HG02970 (cell line): ENCODE results near the gene CBFA2T2.
"Not testable (repeated sequence)": the region's sequence is repeated elsewhere in the genome, so short reads cannot be mapped to it uniquely, and the experiment has no call there.

Experiments
- ATAC-seq: cut with Tn5 transposase; IDR thresholded peaks from one replicate; pipeline ENCODE4 v1.9.1; 2021; ENCODE audit warnings: mild to moderate bottlenecking, moderate library complexity, moderate number of reproducible peaks; ENCODE audit not compliant: unreplicated experiment, low FRiP score

The CBFA2T2 gene

DNA sequence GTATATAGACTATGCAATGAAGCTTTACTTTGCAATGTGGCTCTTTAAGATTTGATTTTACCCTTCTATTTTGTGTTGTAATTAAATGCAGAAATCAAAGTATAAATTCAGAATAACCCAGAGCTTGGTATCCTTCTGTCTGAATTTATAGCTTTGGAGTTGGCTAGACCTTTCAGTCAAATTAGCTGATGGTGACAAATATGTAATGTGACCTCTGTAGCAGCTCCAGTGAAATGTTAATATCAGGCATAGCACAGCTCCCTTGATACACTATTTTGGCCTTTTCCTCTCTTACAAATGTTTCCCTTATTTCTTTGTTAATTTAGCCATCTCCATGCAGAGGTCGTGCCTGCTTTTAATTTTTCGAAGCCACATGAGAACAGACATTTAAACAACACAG is 11.1 kb downstream of the CBFA2T2 start:
- ATAC-seq, result no peak

DNA sequence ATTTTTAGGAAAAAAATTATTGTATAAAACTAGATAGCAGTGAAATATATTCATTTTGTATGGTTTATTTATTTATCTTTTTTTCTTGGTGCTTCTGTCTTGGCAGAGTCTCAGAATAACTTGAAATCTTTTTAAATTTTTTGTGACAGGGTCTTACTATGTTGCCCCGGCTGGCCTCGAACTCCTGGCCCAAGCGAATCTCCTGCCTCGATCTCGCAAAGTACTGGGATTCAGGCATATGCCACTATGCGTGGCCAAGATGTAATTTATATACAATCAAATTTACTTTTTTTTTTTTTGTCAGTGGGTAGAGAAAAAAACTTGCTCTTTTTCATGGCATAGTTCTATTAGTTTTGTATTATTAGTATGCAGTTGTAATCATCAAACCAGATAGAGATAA is 13.7 kb downstream of the CBFA2T2 start:
- ATAC-seq, result no peak

DNA sequence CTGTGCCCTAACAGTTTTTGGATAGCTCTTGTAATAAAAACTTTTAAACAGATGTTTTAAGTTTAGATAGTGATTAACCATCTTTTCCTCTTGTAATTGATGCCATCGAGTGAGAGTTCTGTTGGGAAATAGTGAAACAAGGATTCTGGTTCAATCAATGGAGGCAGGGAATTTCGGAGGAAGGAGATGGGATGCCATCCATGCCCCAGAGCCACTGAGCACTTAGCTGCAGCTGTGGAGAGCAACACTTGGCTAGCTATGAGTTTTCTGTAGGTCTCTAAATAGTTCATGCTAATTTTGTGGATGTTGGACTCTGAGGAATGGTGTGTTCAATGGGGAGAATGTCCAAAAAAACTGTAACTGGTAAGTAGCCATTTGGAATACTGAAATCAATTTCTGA is 16.7 kb downstream of the CBFA2T2 start:
- no peak for ATAC-seq

DNA sequence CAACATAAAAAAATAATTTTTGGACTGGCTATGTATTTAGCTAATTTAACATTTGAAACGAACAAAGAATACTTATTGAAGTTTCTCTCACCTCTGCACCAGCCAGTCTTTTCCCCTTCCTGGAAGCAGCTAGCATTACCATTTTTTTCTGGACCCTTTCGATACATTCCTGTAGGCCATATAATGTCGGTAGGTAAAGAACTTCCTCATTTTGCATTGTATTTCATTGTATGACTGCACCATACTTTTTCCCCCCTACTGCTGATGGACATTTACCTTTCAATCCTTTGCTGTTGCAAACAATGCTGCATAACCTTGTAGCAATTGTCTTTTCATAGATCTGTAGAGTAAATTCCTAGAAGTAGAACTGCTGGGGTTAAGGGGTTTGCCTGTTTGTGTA is 17.6 kb downstream of the CBFA2T2 start:
- ATAC-seq, result no peak

DNA sequence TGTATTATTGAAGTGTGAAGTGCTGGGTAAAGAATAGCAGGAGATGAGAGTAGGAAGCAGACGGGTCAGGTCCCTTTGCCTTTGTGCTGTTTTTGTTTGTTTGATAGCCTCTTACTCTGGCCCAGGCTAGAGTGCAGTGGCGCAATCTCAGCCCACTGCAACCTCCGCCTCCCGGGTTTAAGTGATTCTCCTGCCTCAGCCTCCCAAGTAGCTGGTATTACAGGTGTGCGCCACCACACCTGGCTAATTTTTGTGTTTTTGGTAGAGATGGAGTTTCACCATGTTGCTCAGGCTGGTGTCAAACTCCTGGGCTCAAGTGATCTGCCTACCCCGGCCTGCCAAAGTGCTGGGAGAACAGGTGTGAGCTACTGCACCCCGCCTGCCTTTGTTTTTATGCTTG is 18.1 kb downstream of the CBFA2T2 start:
- not testable (repeated sequence) for ATAC-seq

DNA sequence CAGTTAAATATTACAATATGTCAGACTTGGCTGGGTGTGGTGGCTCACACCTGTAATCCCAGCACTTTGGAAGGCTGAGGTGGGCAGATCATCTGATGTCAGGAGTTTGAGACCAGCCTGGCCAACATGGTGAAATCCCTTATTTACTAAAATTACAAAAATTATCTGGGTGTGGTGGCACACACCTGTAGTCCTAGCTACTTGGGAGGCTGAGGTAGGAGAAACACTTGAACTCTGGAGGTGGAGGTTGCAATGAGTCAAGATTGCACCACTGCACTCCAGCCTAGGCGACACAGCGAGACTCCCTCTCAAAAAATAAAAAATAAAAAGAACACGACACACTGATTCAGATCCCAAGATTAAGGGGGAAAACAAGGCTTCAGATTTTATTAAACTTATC is 19.2 kb downstream of the CBFA2T2 start:
- not testable (repeated sequence) for ATAC-seq

DNA sequence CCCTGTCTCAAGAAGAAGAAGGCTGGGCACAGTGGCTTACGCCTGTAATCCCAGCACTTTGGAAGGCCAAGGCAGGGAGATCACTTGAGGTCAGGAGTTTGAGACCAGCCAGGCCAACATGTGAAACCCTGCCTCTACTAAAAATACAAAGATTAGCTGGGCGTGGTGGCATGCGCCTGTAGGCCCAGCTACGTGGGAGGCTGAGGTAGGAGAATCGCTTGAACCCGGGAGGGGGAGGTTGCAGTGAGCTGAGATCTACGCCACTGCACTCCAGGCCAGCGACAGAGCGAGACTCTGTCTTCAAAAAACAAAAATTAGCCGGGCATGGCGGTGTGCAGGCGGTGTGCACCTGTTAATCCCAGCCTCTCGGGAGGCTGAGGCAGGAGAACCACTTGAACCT is 22.0 kb downstream of the CBFA2T2 start:
- not testable (repeated sequence) for ATAC-seq

DNA sequence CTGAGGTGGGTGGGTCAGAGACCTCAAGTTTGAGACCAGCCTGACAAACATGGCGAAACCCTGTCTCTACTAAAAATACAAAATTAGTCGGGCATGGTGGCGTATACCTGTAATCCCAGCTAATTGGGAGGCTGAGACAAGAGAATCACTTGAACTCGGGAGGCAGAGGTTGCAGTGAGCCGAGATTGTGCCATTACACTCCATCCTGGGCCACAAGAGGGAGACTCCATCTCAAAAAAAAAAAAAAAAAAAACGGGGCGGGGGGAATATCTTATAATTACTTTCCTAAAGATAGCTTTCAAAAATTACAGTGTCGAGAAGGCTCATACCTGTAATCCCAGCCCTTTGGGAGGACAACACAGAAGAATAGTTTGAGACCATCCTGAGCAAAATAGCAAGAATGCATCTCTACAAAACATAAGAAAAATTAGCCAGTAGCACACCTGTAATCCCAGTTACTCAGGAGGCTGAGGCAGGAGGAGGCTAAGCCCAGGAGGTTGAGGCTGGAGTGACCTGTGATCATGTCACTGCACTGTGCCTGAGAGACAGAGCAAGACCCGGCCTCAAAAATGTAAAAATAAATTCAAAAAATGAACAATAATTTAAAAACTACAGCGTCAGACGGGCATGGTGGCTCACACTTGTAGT is 25.8 kb downstream of the CBFA2T2 start:
- no peak for ATAC-seq

DNA sequence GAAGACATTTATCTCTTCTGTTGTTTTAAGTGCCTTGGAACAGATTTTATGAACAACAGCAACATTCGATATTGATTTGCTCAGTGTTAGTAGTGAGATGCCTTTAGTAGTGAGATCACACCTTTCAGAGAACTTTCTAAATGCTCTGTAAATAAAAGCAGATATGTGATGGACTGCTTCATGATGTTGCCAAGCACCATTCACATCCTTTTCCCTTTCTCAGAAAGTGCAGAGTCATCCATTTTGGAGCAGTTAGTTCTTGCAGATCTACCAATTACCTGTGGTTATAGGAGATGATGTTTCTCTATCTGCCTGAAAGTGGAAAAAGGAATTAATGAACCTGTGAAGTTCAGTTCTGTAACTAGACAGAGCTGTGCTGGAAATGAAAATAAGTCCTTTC is 27.0 kb downstream of the CBFA2T2 start:
- no peak for ATAC-seq

DNA sequence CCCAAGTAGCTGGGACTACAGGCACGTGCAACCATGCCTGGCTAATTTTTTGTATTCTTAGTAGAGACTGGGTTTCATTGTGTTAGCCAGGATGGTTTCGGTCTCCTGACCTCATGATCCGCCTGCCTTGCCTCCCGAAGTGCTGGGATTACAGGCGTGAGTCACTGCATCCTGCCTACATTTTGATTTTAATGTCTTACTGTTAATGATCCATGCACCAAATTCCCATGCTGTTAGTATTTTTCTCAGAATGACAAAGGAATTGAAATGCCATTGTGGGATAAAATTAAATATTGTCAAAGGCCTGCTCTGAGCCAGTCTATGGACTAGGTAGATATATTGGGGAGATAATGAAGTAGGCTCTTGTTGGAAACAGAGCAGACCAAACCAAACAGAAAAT is 28.2 kb downstream of the CBFA2T2 start:
- no peak for ATAC-seq

DNA sequence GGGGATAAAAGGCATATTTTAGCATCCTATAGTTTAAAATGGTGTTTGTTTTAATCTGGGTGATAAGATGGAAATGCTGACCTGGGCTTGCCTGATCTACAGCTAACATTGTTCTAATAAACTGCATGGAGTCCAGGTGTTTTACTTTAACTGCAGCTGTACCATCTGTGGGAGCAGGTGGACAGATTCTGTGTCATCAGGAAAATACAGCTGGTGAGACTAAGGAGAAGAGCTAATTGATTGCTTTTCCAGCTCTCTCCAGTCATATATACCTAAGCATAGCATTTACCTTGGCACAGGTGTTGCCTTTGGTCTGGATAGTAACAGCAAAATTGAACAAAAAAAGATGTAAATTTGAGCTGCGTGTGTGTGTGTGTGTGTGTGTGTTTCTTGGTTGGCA is 31.6 kb downstream of the CBFA2T2 start:
- no peak for ATAC-seq

DNA sequence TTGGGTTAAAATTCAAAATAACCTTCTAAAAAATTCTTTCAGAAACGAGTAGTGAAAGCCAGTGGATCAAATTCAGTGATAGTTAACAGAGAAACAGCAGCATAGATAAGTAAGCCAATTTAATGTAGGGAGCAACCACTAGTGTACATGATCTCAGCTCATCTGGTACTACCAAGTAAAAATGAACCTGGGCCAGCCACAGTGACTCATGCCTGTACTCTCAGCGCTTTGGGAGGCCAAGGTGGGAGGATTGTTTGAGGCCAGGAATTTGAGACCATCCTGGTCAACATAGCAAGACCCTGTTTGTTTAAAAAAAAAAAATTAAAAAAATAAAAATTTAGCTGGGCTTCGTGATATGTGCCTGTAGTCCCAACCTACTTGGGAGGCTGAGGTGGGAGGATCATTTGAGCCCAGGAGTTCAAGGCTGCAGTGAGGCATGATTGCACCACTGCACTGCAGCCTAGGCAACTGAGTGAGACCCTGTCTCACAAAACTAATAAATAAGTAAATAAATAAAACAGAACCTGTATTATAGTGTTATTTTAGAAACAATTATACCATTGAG is 32.4 kb downstream of the CBFA2T2 start:
- no peak for ATAC-seq

DNA sequence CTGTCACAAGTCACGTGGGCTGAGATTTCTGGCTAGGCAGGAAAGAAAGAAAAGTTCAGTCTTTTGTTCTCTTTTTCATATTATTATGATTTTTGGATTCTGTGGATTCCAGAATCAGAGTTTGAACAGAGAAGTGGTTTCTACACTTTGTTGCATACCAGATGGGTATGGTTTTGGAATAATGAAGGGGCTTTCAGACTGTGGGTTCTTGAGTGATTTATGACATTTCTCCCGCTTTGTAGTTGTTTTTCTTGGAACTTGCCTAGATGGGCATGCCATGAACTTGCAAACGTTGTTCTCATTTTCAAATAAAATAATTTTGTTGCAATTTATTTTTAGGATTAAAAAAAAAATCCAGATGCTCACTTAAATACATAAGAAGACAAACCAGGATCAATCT is 34.4 kb downstream of the CBFA2T2 start:
- no peak for ATAC-seq

DNA sequence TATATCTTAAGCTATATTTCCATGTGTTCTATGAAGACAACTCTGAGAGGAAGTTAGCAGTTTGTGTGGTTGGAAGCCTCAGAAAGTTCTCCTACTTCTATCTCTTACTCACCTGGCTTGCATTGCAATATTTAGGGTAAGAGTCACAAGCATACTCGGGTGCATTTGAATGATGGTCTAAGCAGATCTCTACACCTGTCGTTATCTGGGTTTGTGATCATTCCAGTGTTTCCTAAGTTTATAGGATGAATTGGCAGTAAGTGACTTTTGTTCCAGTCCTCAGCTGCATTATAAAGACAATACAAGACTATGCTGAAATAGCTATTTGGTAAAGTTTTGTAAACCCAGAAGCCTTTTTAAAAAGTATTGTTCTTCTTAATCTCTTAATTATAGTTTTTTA is 36.9 kb downstream of the CBFA2T2 start:
- no peak for ATAC-seq

DNA sequence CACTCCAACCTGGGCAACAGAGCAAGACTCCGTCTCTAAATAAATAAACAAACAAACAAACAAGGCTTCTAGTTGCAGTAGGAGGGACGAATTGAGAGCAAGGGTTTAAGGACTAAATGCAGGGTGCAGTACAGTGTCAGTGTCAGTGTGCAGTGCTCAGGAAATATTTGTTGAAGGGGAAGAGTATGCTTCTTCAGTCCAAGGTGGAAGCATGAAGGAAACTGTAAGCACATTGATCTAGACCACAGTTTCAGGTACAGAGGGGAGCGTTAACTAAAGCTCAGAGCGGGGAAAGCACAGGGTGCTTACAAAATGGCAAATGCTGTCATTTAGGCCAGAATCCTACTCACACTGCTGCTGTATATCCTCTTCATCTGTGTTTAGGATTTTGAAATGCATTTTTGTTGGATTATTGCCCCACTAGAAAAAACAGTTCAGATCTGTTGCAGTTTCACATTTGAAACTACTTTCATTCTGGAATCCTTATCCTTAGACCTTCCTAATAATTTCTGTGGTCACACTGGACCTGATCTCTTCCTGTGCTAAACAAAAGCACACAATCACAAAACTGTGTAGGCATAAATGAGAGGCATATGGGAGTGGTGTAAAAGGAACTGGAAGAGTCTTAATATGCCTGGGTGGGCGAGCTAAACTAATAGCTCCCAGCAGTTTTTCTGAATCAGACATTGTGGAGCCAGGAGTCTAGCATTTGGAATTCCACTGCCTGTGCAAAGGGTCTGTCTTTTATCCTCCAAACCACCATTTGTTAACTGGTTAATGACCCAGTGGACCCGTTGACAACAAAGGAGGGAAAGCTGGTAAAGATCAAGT is 41.4 kb downstream of the CBFA2T2 start:
- ATAC-seq, result no peak

DNA sequence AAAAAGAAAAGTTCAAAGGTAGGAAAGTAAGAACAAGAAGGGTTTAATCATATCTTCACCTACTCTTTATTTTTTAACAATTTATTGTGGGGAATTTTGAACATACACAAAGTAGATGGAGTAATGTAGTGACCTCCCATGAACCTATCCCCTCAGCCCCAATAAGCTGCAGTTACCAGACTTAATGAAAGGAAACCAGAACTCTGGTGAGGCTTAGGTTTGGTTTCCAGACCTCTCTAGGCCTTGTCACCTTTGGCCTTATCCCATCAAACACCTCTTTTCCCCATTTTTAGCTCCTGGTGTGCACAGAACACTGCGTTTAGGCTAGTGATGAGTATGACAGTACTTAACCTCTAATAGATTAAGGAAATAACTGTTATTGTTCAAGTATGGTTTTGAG is 42.0 kb downstream of the CBFA2T2 start:
- no peak for ATAC-seq

DNA sequence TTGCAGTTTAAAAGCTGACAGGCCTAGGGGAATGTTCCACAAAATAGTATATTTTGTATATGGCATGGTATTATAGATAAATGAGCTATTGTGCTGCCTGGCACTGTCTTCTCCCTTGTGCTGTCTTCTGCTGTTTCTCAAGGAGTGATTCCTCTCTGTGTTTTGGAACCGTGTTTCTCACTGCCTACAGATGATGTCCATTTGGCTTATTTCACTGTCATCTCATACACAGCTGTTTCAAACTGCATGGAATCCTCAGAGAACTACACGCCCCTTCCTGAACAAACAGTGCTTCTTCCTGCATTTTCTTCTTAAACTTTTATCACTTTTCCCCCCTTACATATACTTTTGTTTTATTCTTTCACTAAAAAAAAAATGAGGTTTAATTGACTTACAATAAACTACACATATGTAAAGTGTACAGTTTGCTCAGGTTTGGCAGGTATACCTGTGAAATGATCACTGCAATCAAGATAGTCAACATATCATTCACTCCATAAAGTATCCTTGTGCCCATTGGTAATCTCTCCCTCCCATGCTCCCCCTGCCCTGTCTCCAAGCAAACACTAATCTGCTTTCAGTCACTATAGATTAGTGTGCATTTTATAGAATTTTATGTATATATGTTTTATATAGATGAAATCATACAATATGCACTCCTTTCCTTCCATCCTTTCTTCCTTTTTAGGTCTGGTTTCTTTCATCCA is 43.0 kb downstream of the CBFA2T2 start:
- no peak for ATAC-seq

DNA sequence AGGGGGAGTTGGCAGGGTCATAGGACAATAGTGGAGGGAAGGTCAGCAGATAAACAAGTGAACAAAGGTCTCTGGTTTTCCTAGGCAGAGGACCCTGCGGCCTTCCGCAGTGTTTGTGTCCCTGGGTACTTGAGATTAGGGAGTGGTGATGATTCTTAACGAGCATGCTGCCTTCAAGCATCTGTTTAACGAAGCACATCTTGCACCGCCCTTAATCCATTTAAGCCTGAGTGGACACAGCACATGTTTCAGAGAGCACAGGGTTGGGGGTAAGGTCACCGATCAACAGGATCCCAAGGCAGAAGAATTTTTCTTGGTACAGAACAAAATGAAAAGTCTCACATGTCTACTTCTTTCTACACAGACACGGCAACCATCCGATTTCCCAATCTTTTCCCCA is 45.8 kb downstream of the CBFA2T2 start:
- not testable (repeated sequence) for ATAC-seq

DNA sequence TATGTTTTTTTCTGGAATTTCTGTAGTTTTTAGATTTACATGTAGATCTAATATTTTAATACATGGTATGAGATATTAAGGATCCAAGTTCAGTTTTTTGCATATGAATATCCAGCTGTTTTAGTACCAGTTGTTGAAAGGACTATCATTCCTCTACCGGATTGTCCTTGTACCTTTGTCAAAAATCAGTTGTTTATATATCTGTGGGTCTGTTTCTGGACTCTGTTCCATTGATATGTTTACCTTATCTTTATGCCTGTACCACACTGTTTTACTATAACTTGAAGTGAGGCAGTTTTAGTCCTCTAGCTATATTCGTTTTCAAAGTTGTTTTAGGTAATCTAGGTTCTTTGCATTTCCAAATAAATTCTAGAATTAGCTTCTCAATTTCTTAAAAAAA is 47.7 kb downstream of the CBFA2T2 start:
- no peak for ATAC-seq

DNA sequence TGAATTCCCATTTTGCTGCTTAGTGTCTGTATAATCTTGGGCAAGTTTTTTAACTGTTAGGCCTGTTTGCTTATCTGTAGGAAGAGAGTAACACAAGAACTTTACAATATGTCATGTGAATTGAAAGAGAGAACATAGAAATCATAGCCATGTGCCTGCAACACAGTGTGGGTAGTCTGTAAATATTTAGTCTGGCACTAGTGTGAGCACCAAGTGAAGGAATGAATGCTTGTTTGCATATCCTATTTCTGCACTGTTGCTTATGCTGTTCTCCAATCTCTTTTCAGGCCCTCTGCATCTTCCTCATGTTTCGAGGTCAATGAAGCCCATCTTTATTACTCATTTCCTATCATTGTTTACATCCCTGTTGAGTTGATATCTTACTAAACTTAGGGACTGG is 49.2 kb downstream of the CBFA2T2 start:
- ATAC-seq, result no peak

DNA sequence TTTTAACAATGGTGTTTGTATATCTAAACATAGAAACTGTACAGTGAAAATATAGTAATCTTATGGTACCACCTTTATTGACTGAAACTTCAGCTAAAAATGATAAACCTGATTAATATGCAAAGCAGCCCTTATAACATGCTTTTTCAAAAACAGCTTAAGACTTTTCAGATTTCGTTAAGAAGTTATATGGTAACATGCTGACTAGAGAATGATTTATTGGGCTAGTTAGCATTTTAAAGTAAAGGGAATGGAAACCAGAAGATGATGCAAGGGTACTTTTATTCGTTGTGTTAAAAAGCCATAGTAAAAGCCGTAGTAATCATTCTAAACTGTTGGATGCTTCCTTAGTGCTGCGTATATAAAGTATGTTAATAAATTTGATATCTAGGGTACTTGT is 50.5 kb downstream of the CBFA2T2 start:
- no peak for ATAC-seq
